Eye (tissue), 1 donor: Measurements from ENCODE around the gene MCRIP1.

Source experiments
- DNase-seq: peaks from one replicate; pipeline ENCODE4 v3.0.0-alpha.2; 2015

The MCRIP1 gene

GRCh38 chr17:81860756-81861568 is 27.9 kb upstream of the MCRIP1 start:
- peak; percentile 100 for DNase-seq

GRCh38 chr17:81859906-81860755 is 27.0 kb upstream of the MCRIP1 start, which contains the start of gene P4HB:
TSS of gene P4HB (minus strand) at chr17:81860535. CDS start at chr17:81860471, 64 bp downstream.
- DNase-seq = no peak

DNA sequence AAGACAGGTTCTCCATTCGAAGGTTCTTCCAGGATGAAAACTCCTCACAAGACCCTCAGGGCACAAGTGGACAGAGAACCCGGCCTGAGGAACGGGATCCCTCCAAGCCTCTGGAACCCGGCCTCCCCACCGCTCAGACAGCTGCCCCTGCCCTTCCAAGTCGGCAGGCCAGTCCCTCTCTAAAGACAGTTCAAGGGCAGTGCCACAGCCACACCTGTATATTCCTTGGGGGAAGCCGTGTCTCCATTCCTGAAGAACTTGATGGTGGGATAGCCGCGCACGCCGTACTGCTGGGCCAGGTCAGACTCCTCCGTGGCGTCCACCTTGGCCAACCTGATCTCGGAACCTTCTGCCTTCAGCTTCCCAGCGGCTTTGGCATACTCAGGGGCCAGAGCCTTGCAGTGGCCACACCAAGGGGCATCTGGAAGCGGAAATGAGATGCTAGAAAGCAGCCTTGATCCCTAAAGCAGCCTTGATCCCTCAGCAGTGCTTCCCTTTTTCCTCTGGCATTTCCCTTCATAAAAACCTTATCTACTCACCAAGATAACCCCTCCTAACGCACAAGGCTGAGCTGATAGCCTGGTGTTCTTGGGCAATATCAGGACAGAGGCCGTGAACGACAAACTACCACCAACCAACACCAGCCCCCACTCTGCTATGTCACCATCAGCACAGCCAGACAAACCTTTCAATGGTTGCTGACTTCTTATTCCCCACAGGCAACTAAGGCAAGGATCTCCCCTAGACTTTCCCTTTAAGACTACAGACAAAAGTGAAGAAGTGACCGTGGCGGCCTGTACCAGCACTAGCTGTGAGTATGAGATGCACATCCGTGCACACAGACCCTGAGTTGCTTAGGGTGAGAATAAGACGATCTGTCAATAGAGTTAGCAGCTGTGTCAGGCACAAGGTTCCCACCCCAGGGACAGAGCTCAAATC is 26.1 kb upstream of the MCRIP1 start:
- DNase-seq = peak; percentile 17

- DNase-seq = no peak
Measured at GRCh38 chr17:81858170-81858966, 25.3 kb upstream of the MCRIP1 start.

- no peak for DNase-seq
Measured at GRCh38 chr17:81854974-81855774, 22.1 kb upstream of the MCRIP1 start.

DNA sequence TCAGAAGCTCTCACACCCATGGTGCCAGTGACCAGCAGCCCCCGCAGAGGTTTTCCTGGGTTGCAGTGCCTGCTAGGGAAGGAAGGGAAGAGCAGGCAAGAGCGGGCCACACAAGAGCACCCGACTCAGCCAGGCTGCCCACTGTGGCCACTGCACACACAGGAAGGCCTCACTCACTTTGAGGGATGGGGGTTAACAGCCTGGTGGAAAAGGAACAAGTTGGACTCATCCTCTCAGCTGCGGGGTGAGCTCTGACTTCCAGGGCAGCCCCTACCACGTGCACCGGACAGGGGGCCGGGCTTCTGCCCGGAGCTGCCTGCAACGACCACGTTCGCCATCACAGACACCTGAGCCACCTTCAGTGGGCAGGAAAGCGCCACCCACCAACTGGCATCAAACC is 19.1 kb upstream of the MCRIP1 start:
- DNase-seq = no peak

DNA sequence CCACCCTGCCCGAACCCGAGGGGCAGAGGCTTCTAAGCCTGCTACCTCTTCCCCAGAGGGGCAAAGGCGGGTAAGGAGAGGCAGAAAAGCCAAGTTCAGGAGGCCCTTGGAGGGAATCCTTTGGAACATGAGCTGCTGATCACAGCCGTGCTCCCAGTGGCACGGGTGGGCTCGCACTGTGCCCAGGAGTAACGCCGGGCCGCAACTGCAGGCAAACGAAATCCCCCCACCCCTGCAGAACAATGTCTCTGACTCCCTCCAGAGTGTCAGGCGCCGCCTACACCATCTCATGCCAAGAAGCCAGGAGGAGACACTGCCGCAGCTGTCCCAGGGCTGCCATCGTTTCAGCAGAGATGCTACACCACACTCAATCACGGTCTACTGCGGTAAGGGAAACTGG is 18.3 kb upstream of the MCRIP1 start:
- no peak for DNase-seq

- no peak for DNase-seq
Measured at GRCh38 chr17:81849457-81849856, 16.4 kb upstream of the MCRIP1 start.

- no peak for DNase-seq
Measured at GRCh38 chr17:81846743-81847689, 13.9 kb upstream of the MCRIP1 start.

GRCh38 chr17:81845881-81846742 is 13.0 kb upstream of the MCRIP1 start:
- no peak for DNase-seq

DNA sequence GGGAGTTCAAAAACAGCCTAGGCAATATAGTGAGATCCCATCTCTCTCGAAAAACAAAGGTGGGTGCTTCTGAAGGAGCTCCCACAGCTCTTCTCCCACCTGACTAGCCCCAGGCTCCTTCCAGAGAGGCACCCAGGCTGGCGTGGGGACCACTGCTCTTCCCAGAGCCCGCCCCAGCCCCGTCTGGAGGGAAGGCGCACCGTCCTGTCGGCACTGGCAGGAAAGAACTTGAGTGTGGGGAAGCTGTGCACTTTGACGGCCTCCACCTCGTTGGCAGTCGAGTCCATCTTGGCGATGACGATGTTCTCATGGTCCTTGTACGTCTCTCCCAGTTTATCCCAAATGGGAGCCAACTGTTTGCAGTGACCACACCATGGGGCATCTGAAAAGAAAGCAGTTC is 12.3 kb upstream of the MCRIP1 start:
- DNase-seq = no peak

- DNase-seq = no peak
Measured at GRCh38 chr17:81844887-81845286, 11.8 kb upstream of the MCRIP1 start.

- no peak for DNase-seq
Measured at GRCh38 chr17:81844327-81844851, 11.3 kb upstream of the MCRIP1 start.

DNA sequence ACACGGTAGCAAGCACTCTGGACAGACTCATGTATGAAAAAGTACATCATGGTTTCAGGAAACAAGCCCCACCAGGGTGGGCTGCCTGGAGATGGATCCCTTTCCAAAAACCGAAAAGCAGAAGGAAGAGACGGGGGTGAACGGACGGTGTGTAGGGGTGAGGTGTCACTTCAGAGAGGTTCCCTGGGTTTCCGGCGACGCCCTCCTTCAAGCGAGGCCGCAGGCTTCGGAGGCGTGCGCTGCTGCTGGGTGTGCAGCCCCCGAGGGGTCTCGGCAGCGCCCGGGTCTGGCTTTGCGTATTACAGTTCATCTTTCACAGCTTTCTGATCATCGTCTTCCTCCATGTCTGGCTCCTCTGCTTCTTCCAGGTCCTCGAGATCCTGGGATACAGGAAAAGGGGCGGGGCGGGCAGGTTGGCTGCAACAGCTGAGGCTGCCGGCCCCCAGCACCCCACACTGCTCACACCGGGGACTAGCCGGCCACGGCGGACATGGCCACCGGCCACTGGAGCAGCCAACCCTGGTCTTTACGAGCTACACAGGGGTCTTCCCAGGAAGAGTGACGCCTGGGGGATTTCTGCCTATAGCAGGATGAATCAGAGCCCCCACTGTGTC is 10.7 kb upstream of the MCRIP1 start:
- DNase-seq = no peak

DNA sequence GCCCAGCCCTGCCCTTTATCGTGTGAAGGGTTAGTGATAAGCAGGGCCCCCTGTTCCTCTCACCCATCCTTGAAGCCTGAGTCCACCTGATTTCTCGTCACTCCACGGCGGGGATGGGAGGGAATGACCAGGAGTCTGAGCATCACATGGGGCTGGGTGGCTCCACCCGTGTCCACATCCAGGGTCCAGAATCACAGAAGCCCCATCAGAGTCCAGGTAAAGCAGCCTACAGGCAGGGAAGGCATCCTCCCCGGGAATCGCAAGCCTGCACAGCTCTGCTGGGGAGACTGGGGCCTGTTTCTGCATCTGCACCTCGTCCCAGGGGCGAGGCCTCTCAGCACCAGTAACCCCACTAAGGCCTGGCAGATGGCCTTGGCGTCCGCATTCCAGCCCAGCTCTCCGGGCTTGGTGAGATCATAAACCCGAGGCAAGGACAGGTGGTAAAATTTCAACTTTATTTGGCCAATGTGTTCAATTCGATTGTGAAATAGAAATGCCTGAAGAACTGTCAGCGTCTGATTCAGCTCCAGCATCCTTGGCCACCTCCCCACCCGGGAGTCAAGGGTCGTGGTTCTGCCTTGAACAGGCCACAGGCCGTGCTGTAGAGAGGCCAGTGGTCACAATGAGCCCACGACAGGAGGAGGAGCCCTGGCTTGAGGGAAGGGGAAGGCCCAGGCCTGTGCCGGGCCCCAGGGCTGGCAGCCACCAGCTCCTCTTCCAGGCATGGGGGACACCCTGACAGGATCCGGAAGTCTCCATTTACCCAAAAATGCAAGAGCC is 9.8 kb upstream of the MCRIP1 start:
- DNase-seq = no peak

GRCh38 chr17:81842378-81842724 is 9.3 kb upstream of the MCRIP1 start:
- DNase-seq = no peak

GRCh38 chr17:81841866-81842265 is 8.8 kb upstream of the MCRIP1 start:
- DNase-seq = no peak
